ENCODE data around the gene EYS. TPM values are rescaled to one million over a fixed set of nuclear protein-coding genes. Genes with fewer than 3 reads are reported as not detected.
"Not testable (repeated sequence)": the region's sequence is repeated elsewhere in the genome, so short reads cannot be mapped to it uniquely, and the experiment has no call there.

The EYS gene
- polyA plus RNA-seq, 10 donors: 0.24 to 1.1 (median 0.47) TPM

DNA sequence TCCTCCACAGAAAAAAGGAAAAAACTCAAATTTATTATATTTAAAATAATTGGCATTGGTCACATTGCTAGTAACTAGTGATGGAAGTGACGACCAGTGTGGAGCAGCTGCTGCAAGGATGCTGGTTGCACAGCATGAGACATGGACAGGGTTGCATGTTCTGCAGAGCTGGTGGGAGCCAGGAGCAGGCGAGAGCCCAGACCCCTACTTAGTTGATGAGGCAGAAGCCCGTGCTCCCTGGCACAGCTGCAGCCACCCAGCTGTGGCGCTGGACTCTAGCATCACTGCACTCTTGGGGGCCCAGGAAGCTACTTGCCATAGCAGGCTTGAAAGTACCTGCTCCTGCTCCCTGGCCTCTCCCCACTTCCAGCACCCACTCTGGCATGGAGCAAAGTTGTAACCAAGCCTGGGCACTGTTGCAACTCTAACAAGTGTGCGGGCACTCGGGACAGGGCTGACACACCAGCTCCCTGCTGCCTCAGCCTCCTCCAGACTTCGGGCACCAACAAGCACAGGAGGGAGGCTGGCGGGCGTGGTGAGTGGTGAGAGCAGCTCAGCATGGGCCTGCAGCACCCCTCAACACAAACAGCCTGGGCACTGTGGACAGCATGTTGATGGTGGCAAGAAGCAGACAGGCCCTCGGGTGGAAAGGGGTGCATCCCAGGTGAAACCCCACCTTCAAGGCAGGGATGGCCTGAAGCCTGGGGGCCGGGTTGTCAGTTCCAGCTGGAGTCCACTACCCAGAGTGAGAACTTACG is 69.6 kb downstream of the EYS start:
- no peak for DNase-seq

DNA sequence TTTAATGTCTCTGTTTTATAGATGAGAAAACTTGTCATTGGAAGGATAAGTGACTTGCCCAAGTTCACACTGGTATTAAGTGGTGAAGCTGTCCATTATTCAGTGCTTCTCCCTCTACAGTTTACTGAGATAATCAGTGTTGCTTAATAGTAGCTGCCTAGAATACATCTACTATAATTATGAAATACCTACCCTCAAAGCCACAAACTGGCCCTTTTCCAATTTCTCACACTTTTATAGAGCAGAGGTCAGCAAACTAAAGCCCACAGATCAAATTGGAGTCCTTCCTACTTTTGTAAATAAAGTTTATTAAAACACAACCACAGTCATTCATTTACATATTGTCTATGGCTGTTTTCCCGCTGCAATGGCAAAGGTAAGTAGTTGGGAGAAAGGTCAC is 73.5 kb downstream of the EYS start:
- DNase-seq: no peak

DNA sequence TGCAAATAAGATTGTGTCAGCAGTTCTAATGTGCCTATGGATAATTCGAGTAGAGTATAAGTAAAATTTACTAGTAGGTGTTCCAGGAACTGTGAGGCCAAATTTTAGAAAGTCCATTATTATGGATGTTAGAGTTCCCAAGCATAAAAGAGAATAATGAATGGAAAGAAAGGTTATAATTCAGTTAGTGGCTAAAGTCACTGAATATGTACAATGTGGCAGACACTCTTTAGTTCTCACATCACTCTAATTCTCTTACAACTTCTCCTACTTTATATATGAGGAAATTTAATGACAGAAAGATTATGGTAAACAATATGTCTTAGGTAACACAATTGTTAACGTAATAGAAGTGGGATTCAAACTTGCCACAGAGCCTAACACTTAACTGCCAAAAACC is 75.3 kb downstream of the EYS start:
- no peak for DNase-seq

DNA sequence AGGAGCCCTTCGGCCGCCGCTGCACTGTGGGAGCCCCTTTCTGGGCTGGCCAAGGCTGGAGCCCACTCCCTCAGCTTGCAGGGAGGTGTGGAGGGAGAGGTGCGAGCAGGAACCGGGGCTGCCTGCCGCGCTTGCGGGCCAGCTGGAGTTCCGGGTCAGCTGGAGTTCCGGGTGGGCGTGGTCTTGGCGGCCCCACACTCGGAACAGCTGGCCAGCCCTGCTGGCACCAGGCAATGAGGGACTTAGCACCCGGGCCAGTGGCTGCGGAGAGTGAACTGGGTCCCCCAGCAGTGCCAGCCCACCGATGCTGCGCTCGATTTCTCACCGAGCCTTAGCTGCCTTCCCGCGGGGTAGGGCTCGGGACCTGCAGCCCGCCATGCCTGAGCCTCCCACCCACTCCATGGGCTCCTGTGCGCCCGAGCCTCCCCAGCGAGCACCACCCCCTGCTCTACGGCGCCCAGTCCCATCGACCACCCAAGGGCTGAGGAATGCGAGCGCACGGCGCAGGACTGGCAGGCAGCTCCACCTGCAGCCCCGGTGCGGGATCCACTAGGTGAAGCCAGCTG is 79.5 kb downstream of the EYS start:
- not testable (repeated sequence) for DNase-seq

DNA sequence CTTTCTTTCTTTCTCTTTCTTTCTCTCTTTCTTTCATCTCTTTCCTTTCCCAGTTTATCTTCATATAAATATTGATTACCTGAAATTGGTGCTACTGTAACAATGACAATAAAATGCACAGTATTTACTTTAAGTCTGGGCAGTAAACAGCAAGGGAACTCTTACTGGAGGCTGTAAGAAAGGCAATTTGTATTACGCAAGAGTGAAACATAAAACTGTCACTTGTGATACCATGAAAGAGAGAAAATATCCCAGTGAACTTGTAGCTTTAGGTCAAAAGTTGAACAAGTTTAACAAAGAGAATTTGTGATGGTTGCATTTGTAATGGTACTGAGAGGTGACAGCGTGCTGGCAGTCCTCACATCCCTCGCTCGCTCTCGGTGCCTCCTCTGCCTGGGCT is 80.0 kb downstream of the EYS start:
- no peak for DNase-seq

DNA sequence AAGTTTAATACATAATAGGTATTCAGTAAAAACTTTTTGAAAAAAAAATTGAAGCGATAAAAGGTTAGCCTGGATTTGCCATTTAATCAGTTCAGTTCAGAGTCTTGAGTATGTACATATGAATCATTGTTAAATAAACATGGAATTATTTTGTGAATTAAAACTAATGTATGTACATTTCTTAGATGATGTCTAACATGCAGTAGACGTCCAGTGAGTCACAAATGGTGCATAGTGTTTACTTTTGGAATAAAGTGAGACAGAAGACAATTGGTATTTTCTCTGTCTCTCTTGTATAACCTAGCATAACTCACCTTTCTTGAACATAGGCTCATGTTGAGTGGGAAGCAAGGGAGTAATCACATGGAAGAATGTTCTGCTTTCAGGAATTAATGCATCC is 83.5 kb downstream of the EYS start:
- no peak for DNase-seq

DNA sequence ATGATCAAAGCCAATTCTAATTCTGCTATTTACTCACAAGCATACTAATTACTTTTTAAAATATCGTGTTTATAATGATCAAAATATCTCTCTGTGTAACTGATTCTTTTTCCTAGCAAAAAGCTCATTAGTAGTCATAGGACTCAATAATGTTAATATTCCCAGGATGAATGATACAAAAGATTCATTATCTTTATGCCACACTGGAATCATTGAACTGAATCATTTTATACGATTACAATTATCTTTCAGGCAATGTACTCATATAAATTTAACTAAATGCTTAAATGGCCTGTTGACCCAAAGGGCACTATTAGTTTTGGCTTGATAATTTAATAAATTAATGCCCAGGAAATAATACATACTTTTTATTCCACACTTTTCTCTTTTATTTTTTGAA is 96.3 kb downstream of the EYS start:
- DNase-seq: no peak

DNA sequence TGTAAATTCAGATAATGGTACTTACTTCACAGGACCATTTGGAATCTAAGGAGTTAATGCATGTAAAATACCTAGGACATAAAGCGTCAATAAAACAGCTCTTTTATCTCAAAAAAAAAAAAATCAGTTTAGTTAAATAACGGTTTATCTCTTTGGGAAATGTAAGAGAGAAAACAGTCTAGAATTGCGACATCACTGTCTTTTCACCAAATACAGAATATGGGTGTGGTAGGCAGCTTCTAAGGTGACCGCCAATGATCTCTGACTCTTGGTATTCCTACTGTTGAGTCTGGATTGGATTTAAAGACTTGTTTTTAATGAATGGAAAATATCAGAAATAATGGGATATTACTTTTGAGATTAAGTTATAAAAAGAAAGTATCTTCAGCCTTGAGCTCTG is 111.5 kb downstream of the EYS start:
- no peak for DNase-seq

DNA sequence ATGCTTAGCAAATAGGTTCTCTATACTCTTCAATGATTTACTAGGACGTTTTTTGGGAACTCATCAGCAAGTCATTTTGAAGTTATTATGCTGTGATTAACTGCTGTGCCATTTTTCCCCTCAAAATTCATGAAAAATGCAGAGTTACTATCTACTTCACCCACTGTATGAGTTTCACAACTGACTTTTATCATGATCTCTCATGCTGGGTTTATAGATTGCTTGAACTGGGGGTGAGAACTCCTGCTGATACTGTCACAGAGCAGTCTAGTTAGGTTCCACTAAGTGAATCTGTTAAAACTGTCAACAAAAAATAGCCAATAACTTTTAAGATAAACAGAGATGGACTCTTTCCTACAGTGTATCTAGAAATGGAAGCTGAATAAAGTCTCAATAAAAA is 136.7 kb downstream of the EYS start:
- DNase-seq: peak in 1 of 3 donors; percentile 6

DNA sequence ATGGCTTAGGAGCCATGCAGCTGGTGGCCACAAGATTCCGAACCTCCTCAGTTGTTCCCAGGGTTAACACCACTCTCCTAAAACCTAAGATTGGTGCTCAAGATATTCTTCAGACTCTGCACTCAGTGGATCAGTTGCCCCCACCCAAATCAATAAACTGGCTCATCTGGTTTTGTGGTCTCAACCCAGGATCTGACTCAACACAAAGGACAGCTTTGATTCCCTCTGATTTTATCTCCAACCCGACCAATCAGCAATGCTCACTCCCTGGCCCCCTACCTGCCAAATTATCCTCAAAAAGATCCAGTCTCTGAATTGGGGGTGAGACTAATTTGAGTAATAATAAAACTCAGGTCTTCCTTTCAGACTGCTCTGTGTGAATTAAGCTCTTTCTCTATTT is 137.5 kb downstream of the EYS start:
- no peak for DNase-seq

DNA sequence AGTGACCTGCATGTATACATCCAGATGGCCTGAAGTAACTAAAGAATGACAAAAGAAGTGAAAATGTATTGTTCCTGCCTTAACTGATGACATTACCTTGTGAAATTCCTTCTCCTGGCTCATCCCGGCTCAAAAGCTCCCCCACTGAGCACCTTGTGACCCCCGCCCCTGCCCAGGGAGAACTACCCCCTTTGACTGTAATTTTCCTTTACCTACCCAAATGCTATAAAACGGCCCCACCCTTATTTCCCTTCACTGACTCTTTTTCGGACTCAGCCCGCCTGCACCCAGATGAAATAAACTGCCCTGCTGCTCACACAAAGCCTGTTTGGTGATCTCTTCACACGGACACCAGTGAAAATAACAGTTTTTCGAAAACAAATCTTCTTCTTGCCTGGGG is 138.0 kb downstream of the EYS start:
- DNase-seq: not testable (repeated sequence)

DNA sequence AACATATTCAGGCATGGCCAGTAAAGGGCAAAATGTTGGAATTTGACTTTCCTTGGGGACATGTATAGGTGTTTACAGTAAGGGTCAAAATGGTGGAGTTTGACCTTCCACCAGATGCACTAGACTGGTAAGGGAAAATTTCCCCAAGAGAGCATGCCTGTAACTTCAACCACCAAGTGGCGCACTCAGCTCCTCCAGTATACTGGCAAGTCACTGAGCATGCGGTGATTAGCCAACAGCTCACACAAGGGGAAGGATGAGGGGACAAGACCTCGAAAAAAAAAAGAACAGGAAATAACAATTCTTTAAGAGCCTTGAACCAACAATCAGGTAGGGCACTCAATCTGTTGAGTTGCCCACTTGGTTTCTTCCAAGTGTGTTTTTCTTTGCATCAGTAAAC is 140.9 kb downstream of the EYS start:
- DNase-seq: no peak

DNA sequence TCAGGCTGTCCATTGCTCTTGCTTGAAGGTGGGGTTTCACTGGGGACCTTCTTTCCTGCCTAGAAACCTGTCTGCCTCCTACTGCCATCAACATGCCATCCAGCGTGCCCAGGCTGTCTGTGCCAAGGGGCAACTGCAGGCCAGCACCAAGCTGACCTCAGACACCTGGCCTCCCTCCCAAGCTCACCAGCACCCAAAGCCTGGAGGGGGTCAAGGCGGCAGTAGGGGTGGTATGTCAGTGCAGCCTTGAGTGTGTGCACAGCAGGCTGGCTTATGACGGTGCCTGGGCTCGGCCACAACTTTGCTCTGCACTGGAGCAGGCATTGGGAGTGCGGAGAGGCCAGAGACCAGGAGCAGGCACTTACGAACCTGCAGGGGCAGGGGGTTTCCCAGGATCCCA is 149.0 kb downstream of the EYS start:
- no peak for DNase-seq

DNA sequence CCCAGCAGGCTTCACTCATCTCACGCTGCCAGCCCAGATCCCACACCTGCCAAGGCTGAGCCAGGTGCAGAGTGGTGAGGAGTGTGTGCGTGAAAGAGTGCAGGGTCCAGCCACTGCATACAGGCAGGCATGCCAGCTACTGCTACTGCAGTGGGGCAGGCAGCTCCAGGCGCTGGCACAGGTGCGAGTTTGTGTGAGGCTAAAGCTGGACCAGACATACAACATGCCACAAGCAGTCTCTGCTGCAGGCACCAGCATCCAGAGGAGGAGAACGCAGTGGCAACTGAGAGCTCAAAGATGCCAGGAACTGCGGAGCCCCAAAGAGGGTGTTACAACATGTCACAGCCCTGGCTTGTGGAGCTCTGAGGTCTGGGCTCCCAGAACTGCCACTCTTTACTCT is 149.8 kb downstream of the EYS start:
- no peak for DNase-seq

DNA sequence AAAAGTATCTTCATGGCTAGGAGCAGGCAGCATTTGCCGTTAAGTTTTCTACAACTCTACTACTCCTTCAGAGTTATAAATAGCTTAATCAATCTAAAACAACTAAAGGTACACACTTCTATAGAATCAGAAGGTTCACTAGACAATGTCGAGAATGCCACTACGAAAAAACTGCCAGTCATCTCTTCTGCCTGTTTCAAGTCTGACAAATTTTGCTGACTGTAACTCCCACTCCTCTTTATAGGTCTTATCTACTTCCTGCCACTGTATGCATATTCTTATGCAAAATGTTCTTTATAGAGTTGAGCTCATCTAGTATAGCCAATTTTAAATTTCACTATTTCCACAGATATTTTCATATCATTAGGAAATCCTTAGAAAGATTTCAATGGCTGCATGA is 160.1 kb downstream of the EYS start:
- DNase-seq: no peak

DNA sequence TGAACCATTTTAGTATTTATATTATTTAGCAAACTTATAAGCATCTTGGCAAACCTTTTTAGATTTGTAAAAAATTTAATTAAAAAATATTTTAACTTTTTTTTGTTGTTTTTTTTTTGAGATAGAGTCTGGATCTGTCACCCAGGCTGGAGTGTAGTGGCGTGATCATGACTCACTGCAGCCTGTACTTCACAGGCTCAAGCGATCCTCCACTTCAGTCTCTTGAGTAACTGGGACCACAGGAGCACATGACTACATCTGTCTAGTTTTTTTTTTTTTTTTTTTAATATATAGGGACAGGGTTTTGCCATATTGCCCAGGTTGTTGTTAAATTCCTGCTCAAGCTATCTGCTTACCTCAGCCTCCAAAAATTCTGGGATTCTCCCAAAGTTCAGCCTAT is 161.1 kb downstream of the EYS start:
- no peak for DNase-seq

DNA sequence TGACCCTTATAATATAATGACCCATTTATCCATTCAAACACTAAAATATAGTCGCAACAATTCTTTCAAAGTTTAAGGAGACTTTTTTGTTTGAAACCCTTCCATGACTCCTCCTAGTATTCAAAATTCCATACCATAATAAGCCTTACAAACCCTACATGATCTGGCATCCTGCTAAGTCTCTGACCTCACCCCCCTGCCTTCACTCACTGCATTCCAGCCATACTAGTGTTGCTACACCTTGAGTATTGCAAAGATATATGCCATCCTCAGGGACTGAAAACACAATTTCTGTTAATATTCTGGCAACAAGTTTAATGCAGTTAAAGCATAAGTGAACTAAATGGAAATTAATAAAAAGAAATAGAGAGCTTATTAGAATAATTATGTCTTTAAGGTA is 168.4 kb downstream of the EYS start:
- no peak for DNase-seq

DNA sequence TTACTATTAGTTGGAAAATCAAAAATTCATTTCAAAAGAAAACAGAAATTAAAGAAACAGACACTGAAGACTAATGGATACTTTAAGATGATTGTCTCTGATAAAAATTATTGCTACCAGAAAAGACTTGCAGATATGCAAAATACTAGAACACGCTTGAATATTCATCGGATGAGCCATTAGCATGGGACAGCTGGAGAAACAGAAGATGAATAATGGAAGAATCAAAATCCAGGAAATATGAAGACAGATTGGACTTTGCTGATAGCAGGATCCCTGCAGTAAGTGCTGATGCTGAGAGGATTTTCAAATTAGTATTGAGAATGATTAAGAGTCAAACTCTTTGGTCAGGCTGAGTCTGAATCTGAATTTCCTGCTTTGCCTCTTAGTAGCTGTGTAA is 169.4 kb downstream of the EYS start:
- DNase-seq: no peak

DNA sequence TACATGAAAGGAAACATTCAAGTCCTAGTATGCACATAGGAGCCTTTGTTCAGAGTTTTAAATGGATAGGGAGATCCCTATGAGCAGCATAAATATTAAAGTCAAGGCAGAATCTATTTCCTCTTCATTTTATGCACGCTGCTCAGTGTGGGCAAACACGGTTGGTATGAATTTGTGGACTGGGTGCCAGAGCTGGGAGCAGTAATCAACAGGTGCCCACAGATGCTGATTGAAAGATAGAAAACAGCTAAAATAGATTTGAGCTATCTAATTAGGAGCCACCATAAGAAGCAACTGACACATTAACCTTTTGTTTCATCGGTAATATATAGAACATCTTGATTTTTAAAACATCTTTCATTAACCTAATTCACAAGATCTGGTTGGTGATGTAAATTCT is 175.5 kb downstream of the EYS start:
- no peak for DNase-seq

DNA sequence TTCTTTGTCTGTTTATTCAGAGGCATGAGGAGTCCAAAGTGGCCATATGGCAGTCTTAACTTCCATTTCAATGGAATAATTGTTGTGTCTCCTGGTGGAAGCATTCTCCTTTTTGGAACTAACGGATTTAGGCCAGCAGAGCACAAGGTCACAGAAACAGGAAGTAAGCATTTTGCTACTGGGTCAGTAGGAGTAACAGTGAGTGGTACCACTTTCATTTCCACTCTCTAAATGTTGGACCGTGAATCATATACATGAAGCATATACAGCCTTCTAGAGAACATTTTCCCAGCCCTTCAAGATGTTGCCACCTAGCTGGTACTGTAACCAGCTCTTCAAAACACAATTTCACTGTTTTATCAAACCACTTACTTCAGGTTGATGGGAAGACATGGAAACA is 182.8 kb downstream of the EYS start:
- no peak for DNase-seq

DNA sequence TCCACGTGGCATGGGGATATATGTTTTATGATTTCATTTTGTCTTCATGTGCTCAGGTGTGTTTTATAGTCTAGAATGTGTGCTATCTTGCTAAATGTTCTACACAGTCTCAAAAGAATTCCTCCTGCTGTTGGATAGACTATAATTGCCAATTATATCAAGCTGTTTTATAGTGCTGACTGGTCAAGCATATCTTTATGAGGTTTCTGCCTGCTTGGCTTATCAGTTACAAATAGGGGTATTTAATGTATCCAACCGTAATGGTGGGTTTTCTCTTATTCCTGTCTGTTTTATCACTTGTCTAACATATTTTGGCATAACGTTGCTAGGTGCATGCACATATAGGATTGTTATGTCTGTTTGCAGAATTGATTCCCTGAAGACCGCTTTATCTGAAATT is 201.3 kb downstream of the EYS start:
- no peak for DNase-seq

DNA sequence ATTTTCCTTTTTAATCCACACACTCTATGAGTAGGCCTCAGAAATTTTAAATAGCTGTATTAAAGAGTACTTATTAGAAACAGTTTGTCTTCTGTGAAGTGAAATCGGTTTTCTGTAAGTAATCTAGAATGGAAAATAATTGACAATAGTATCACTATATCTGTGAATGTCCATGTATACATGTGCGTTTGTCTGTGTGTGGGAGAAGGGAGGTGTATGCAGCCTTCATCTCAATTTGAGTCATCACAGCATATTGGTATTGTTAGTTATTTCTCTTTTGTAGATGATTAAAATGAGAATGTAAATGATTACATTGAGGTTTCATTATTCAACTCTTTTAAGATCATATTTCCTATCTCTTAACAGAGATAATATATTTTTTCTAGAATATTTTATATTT is 206.0 kb downstream of the EYS start:
- no peak for DNase-seq

DNA sequence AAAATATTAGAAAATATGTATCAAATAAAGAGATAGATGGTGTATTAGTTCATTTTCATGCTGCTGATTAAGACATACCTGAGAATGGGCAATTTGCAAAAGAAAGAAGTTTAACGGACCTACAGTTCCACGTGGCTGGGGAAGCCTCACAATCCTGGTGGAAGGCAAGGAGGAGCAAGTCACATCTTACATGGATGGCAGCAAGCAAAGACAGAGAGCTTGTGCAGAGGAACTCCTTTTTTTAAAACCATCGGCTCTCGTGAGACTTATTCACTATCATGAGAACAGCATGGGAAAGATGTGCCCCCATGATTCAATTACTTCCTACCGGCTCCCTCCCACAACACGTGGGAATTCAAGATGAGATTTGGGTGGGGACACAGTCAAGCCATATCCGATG is 223.4 kb downstream of the EYS start:
- DNase-seq: not testable (repeated sequence)

DNA sequence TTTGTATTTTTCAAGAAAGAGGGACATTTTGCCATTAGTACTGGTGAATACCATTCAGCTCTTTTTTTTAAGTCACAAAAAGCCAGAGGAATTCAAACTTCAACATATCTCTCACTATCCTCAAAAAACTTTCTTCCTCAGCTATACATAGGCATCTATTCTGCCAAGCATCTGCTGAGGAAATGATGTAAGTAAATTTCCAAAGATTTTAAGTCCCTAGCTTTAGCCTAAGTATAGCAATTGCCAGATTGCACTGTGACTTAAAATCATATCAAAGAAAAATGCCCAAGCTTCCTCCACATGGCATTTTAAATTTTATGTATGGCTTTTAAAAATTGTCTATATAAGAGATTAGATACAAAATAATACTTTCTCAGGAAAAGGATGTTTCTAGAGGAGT is 237.4 kb downstream of the EYS start:
- DNase-seq: no peak
